ENCODE data around the gene FOXK1. TPM values are rescaled to one million over a fixed set of nuclear protein-coding genes. Genes with fewer than 3 reads are reported as not detected.
A peak's percentile ranks its signal among the peaks of the same experiment; 100 is the strongest.

Gene FOXK1
- total and polyA plus RNA-seq, 9 of the 15 experiments (the other 6 are each of a cell fraction or from before 2014, with no cell fraction given): 0.32 to 45.5 (median 8.1) TPM

- peak; percentile 84 for FAIRE-seq
- TF ChIP-seq HDAC1 (IDR thresholded peaks at IDR 0.05) (peak; percentile 91 to 99; a peak in 3 of 4 replicates), POLR2A (conservative IDR thresholded peaks at IDR 0.05) (peak; percentile 83), ZNF780A (CRISPR knock-in tag; IDR thresholded peaks at IDR 0.05) (no peak), ZNF436 (CRISPR knock-in tag; IDR thresholded peaks at IDR 0.05) (no peak), ELF4 (CRISPR knock-in tag; IDR thresholded peaks at IDR 0.05) (peak; percentile 90), GATAD2B (IDR thresholded peaks at IDR 0.05; ENCODE audit: borderline replicate concordance) (peak; percentile 42; the same call in 1 of the 2 replicates), MTA3 (IDR thresholded peaks at IDR 0.05; ENCODE audit: borderline replicate concordance) (peak; percentile 55; the same call in 1 of the 2 replicates), VEZF1 (CRISPR knock-in tag; IDR thresholded peaks at IDR 0.05) (peak; percentile 62), HCFC1 (IDR thresholded peaks at IDR 0.05; ENCODE audit: low read depth, low read length) (peak; percentile 72), TFE3 (CRISPR knock-in tag; IDR thresholded peaks at IDR 0.05) (peak; percentile 99), GABPB1 (CRISPR knock-in tag; IDR thresholded peaks at IDR 0.05) (peak; percentile 89), JUN (IDR thresholded peaks at IDR 0.05; ENCODE audit: borderline replicate concordance, low read depth, low read length) (peak; percentile 72; the same call in 1 of the 2 replicates), JUN (CRISPR knock-in tag; IDR thresholded peaks at IDR 0.05; ENCODE audit: borderline replicate concordance) (no peak; the same call in 1 of the 2 replicates), TCF15 (CRISPR knock-in tag; IDR thresholded peaks at IDR 0.05) (no peak), ESRRA (IDR thresholded peaks at IDR 0.05; ENCODE audit: borderline replicate concordance, low read depth) (peak; percentile 75; the same call in 1 of the 2 replicates)
- TF ChIP-seq, protein P1, sequence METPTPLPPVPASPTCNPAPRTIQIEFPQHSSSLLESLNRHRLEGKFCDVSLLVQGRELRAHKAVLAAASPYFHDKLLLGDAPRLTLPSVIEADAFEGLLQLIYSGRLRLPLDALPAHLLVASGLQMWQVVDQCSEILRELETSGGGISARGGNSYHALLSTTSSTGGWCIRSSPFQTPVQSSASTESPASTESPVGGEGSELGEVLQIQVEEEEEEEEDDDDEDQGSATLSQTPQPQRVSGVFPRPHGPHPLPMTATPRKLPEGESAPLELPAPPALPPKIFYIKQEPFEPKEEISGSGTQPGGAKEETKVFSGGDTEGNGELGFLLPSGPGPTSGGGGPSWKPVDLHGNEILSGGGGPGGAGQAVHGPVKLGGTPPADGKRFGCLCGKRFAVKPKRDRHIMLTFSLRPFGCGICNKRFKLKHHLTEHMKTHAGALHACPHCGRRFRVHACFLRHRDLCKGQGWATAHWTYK (CRISPR knock-in tag; IDR thresholded peaks at IDR 0.05): peak; percentile 72; the same call in 1 of the 2 replicates
- TF ChIP-seq, protein P2, sequence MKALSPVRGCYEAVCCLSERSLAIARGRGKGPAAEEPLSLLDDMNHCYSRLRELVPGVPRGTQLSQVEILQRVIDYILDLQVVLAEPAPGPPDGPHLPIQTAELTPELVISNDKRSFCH (CRISPR knock-in tag; IDR thresholded peaks at IDR 0.05): no peak
- TF ChIP-seq, protein P2 (tag; IDR thresholded peaks at IDR 0.05): 0 out of 2 replicates have a peak, but pooled peaks have one; percentile 17
Observed at GRCh38 chr7:4775250-4775847, 93.3 kb downstream of the FOXK1 start, which contains the start of gene AP5Z1. Gene AP5Z1, plus strand, starts transcription at chr7:4775623. Its CDS starts 93 bp downstream, at chr7:4775716.

More at GRCh38 chr7:4775250-4775847, 93.3 kb downstream of the FOXK1 start, which contains the start of gene AP5Z1:
- BruUV-seq (replicated peaks): no TSS peak
- Histone ChIP-seq H3K36me3 (ENCODE audit: control insufficient read depth, insufficient read depth, low read length) (peaks cover 18% of the 10 kb centered on the region; the same call in 2 of the 3 replicates), H3K79me2 (ENCODE audit: control insufficient read depth, insufficient read depth, low read length) (peaks cover 23% of the 10 kb centered on the region), H3K4me1 (replicated peaks in 1 of 2; ENCODE audit: control insufficient read depth in 2 of 2, insufficient read depth in 2 of 2, low read length in 2 of 2) (peaks cover 19 to 24% of the 10 kb centered on the region in 2 experiments), H3K27ac (ENCODE audit: extremely low read depth, low read depth, low read length) (peak within 1 kb of the TSS; percentile 91), H4K20me1 (replicated peaks; ENCODE audit: control insufficient read depth, insufficient read depth, low read length) (0 out of 2 replicates have a peak, but pooled peaks cover 3% of the 10 kb centered on the region), H2AFZ (ENCODE audit: low read depth, low read length) (peak within 1 kb of the TSS; percentile 96), H3K4me3 (peak within 1 kb of the TSS; percentile 84), H3K4me2 (ENCODE audit: insufficient read depth, low read length) (peak within 1 kb of the TSS; percentile 88), H3K9me3 (replicated peaks; ENCODE audit: control insufficient read depth, insufficient read depth, low read depth, low read length) (no peaks in the 10 kb centered on the region), H3K27me3 (ENCODE audit: control insufficient read depth in 2 of 2, insufficient read depth in 2 of 2, low read length in 2 of 2) (no peaks in the 10 kb centered on the region), H3K9me1 (ENCODE audit: control insufficient read depth, insufficient read depth, low read length) (peaks cover 3% of the 10 kb centered on the region), H3K9ac (ENCODE audit: insufficient read depth in 1 of 2, low read depth in 2 of 2, low read length in 2 of 2) (peak within 1 kb of the TSS; percentile 95 to 96)
- DNase-seq (ENCODE audit: extremely low read depth in 1 of 4, low spot score in 3 of 4): peak; percentile 97 to 99 (median 99)
- peak; percentile 97 for ATAC-seq
- under 1% methylated on average over 44 of the region's 55 CpGs for WGBS (ENCODE audit: insufficient coverage, low coverage, missing lambda C conversion rate)
- POLR2A ChIA-PET: interaction anchor here (0.5 to 2.0 kb wide), 15 partner anchors 9 to 402 kb away, joined by 3 to 11 read pairs (median 4); no protein-coding TSS in a partner anchor
- in situ Hi-C loops (cut with MboI) (no loop called here), intact Hi-C loops (cut with micrococcal nuclease) (no loop called here)
- CTCF ChIA-PET (ENCODE audit: low intra/inter-chr PET ratio): no interaction called here

Data from K562 (cell line).